Esophagus muscularis mucosa (tissue), 4 donors: ENCODE data around the gene MT1A. TPM values are rescaled to one million over a fixed set of nuclear protein-coding genes. Genes with fewer than 3 reads are reported as not detected.
"Not testable (repeated sequence)": the region's sequence is repeated elsewhere in the genome, so short reads cannot be mapped to it uniquely, and the experiment has no call there.

Source experiments
- DNase-seq: peaks from one replicate; pipeline ENCODE4 v3.0.0-alpha.2; 2017; ENCODE audit errors: extremely low spot score
- H3K27ac ChIP-seq, 4 donors: fragments of 200-600 bp; sonication (generic); replicated peaks in 1 of 4; 1 replicate in 3 of 4; 2 replicates in 1 of 4; pipeline ENCODE4 v1.5.1; 2016 to 2019; ENCODE audit warnings: mild to moderate bottlenecking in 1 of 4
- H3K27me3 ChIP-seq, 4 donors: fragments of 200-600 bp; sonication (generic); one replicate each; pipeline versions ENCODE4 v1.5.1 to v1.6.0; 2016 to 2019
- H3K36me3 ChIP-seq, 4 donors: fragments of 200-600 bp; sonication (generic); one replicate each; pipeline ENCODE4 v1.5.1; 2016 to 2019
- H3K4me1 ChIP-seq, 4 donors: fragments of 200-600 bp; sonication (generic); one replicate each; pipeline ENCODE4 v1.5.1; 2016 to 2019
- H3K4me3 ChIP-seq, 4 donors: fragments of 200-600 bp; sonication (generic); 1 replicate in 2 of 4; 2 replicates in 2 of 4; pipeline ENCODE4 v1.5.1; 2016 to 2019; ENCODE audit warnings: mild to moderate bottlenecking in 4 of 4, moderate library complexity in 1 of 4
- H3K9me3 ChIP-seq, 4 donors: fragments of 200-600 bp; sonication (generic); 1 replicate in 3 of 4; 2 replicates in 1 of 4; pipeline ENCODE4 v1.5.1; 2016 to 2019
- CTCF ChIP-seq, 3 experiments: fragments of 200-600 bp in 2 of 3; fragments of 450-650 bp in 1 of 3; sonication (generic) in 2 of 3; IDR thresholded peaks; one replicate each; pipeline ENCODE4 v1.5.1; 2017 to 2019; ENCODE audit warnings: antibody characterized with exemption in 3 of 3, mild to moderate bottlenecking in 2 of 3, moderate library complexity in 1 of 3
- EP300 ChIP-seq: sonication (generic); formaldehyde crosslinking; IDR thresholded peaks from one replicate; pipeline ENCODE4 v1.6.1; 2017; ENCODE audit warnings: antibody characterized with exemption
- POLR2A ChIP-seq: fragments of 450-650 bp; IDR thresholded peaks from one replicate; pipeline ENCODE4 v1.6.1; 2017; ENCODE audit warnings: antibody characterized with exemption, moderate library complexity, mild to moderate bottlenecking, low read depth
- POLR2AphosphoS5 ChIP-seq, 2 donors: sonication (generic); formaldehyde crosslinking; IDR thresholded peaks; one replicate each; pipeline ENCODE4 v1.6.1; 2017; ENCODE audit warnings: antibody characterized with exemption in 2 of 2
- WGBS: methylation state at CpG from one replicate; pipeline ENCODE4 v1.1.5; 2018; 5-methylcytosine and 5-hydroxymethylcytosine counted together
- intact Hi-C: fragments of 100-400 bp; cut with DNase I; formaldehyde crosslinking; loops from one replicate; pipeline ENCODE4 v1.15.1; 2023
- total RNA-seq, 4 donors: library from RNA; depleted of rRNA; stranded (reverse); fragments of >200 nt; gene quantifications; one replicate each; pipeline versions ENCODE4 v1.1.0 to v1.2.1, GENCODE V29; 2016

Gene MT1A
- total RNA-seq, 4 donors from 2014 or later = 1.7 to 371 (median 21.3) TPM; not detected in 1

GRCh38 chr16:56623184-56623583 is 15.3 kb upstream of the MT1A start:
- H3K9me3 ChIP-seq, H3K27me3 ChIP-seq, H3K27ac ChIP-seq, DNase-seq, H3K36me3 ChIP-seq, H3K4me3 ChIP-seq: not testable (repeated sequence)
- intact Hi-C loops = loop anchor here (10.0 kb wide), 1 partner anchor 198 kb away; the partner anchor contains the start of gene AMFR
- whole genome bisulfite sequencing = 91% methylated on average over 5 of the region's 5 CpGs
- H3K4me1 ChIP-seq = peaks cover 29 to 43% (median 30%) of the 10 kb centered on the region in 4 donors

- Histone ChIP-seq H3K4me3 (no peak overlapping the region), H3K4me1 (peaks cover 24 to 40% (median 30%) of the 10 kb centered on the region in 4 donors), H3K27me3 (no peaks in the 10 kb centered on the region), H3K27ac (no peak overlapping the region), H3K9me3 (no peaks in the 10 kb centered on the region), H3K36me3 (no peaks in the 10 kb centered on the region)
- intact Hi-C loops = loop anchor here (2.0 to 10.0 kb wide), 2 partner anchors 15 to 199 kb away; partner anchors contain the start of genes AMFR and MT2A
- TF ChIP-seq CTCF (IDR thresholded peaks at IDR 0.05) (no peak), EP300 (no peak), POLR2A (no peak), POLR2AphosphoS5 (IDR thresholded peaks at IDR 0.05) (no peak)
- DNase-seq = no peak
- WGBS = 97% methylated on average over 2 of the region's 2 CpGs
Observed at GRCh38 chr16:56623637-56624036, 14.8 kb upstream of the MT1A start.

- 5% methylated on average over 43 of the region's 62 CpGs for WGBS
- H3K36me3 ChIP-seq = no peaks in the 10 kb centered on the region
- peaks cover 20 to 40% (median 30%) of the 10 kb centered on the region in 4 donors for H3K4me1 ChIP-seq
- no peaks in the 10 kb centered on the region for H3K27me3 ChIP-seq
- DNase-seq = no peak
- H3K9me3 ChIP-seq = no peaks in the 10 kb centered on the region
- TF ChIP-seq POLR2AphosphoS5 (IDR thresholded peaks at IDR 0.05) = peak; percentile 85 to 99
- TF ChIP-seq EP300 = peak; percentile 92
- TF ChIP-seq CTCF (IDR thresholded peaks at IDR 0.05) = no peak
- peak; percentile 92 for TF ChIP-seq POLR2A
- H3K27ac ChIP-seq = peak within 1 kb of the TSS; percentile 88 to 94 (median 92)
- intact Hi-C loops = loop anchor here (2.0 to 10.0 kb wide), 2 partner anchors 17 to 201 kb away; partner anchors contain the start of genes AMFR and MT2A
- peak within 1 kb of the TSS; percentile 61 to 78 (median 72) for H3K4me3 ChIP-seq
Observed at GRCh38 chr16:56625140-56625942, 13.1 kb upstream of the MT1A start, which contains the start of gene MT1E. Gene MT1E (plus strand): TSS chr16:56625781. CDS start chr16:56625852, 71 bp downstream.

GRCh38 chr16:56625943-56626654 is 12.4 kb upstream of the MT1A start:
- no peak for DNase-seq
- intact Hi-C loops = loop anchor here (2.0 to 10.0 kb wide), 2 partner anchors 17 to 201 kb away; partner anchors contain the start of genes AMFR and MT2A
- 34% methylated on average over 11 of the region's 16 CpGs for whole genome bisulfite sequencing

More at GRCh38 chr16:56625943-56626654, 12.4 kb upstream of the MT1A start:
- H3K4me3 ChIP-seq = peak overlapping the region; percentile 61 to 78 (median 72)
- H3K9me3 ChIP-seq = no peaks in the 10 kb centered on the region
- H3K36me3 ChIP-seq = no peaks in the 10 kb centered on the region
- TF ChIP-seq POLR2AphosphoS5 (IDR thresholded peaks at IDR 0.05) (peak in 1 of 2 donors; percentile 67), CTCF (IDR thresholded peaks at IDR 0.05) (no peak)
- H3K27me3 ChIP-seq = no peaks in the 10 kb centered on the region
- peak overlapping the region; percentile 88 to 94 (median 92) for H3K27ac ChIP-seq
- H3K4me1 ChIP-seq = peaks cover 20 to 39% (median 30%) of the 10 kb centered on the region in 4 donors
